Ovary (tissue), 9 donors: ENCODE measurements around the gene MRPL14. TPM values are rescaled to one million over a fixed set of nuclear protein-coding genes. Genes with fewer than 3 reads are reported as not detected.

Source experiments
- DNase-seq, 5 donors: peaks; one replicate each; pipeline ENCODE4 v3.0.0-alpha.2; 2019 to 2020
- H3K27ac ChIP-seq, 2 donors: fragments of 200-600 bp; one replicate each; pipeline versions ENCODE4 v1.5.1 to v1.8.0; 2019 to 2022
- H3K27me3 ChIP-seq: fragments of 200-600 bp; one replicate; pipeline ENCODE4 v1.8.0; 2022
- H3K36me3 ChIP-seq: fragments of 200-600 bp; sonication (generic); one replicate; pipeline ENCODE4 v1.5.1; 2019
- H3K4me1 ChIP-seq: one replicate; pipeline ENCODE4 v1.8.1; 2013; ENCODE audit warnings: mild to moderate bottlenecking, moderate library complexity; ENCODE audit not compliant: insufficient read depth
- H3K4me3 ChIP-seq: fragments of 200-600 bp; sonication (generic); one replicate; pipeline ENCODE4 v1.5.1; 2017
- H3K9me3 ChIP-seq, 2 donors: fragments of 200-600 bp in 1 of 2; sonication (generic) in 1 of 2; one replicate each; pipeline versions ENCODE4 v1.5.1 to v1.8.1; 2013 to 2019; ENCODE audit warnings: mild to moderate bottlenecking in 1 of 2, moderate library complexity in 1 of 2
- EP300 ChIP-seq: sonication (generic); formaldehyde crosslinking; IDR thresholded peaks from one replicate; pipeline ENCODE4 v1.6.1; 2017; ENCODE audit warnings: antibody characterized with exemption
- POLR2A ChIP-seq: fragments of 450-650 bp; IDR thresholded peaks from one replicate; pipeline ENCODE4 v1.6.1; 2017; ENCODE audit warnings: antibody characterized with exemption, mild to moderate bottlenecking, moderate library complexity
- WGBS, 3 donors: extraction: QIAGEN DNeasy Blood & Tissue Kit in 1 of 3; methylation state at CpG; one replicate each; pipeline versions ENCODE4 v1.1.5 to v1.1.7; 2013 to 2017; 5-methylcytosine and 5-hydroxymethylcytosine counted together
- intact Hi-C, 4 donors: fragments of 100-400 bp; cut with DNase I; formaldehyde crosslinking; loops; one replicate each; pipeline versions ENCODE4 v1.11.0 to v1.15.1; 2022 to 2023
- polyA plus RNA-seq, 2 donors: library from polyadenylated mRNA; stranded (reverse); fragments of 200-250 nt in 1 of 2; fragments of 350-450 nt in 1 of 2; fragmentation: Illumina TruSeq in 1 of 2; extraction: RNeasy Lipid Tissue Mini Kit (QIAGEN cat#74804) in 1 of 2; gene quantifications; one replicate each; pipeline ENCODE4 v1.2.3, GENCODE V29; 2013 to 2014
- total RNA-seq, 7 donors: library from RNA; depleted of rRNA in 2 of 7; stranded (reverse); fragments of >200 nt in 2 of 7; fragmentation: NEBNext Ultra II Directional in 3 of 7; extraction: Animal tissue kit (Norgen Biotek cat#: 25700) in 3 of 7; gene quantifications; one replicate each; pipeline versions ENCODE4 v1.1.0 to v1.2.4, GENCODE V29; 2016 to 2023
- TF ChIP-seq, protein P1 (sequence below), 3 donors: fragments of 450-650 bp in 2 of 3; fragments of 200-600 bp in 1 of 3; IDR thresholded peaks; one replicate each; pipeline versions ENCODE4 v1.5.1 to v1.8.0; 2016 to 2022; ENCODE audit warnings: antibody characterized with exemption in 3 of 3, mild to moderate bottlenecking in 1 of 3
- donor health status: DM: no; HTN: no; CAD: no; lungs with moderate emphysema.
- donor health status: DM: no; HTN: no; CAD: no.
- donor health status: Bipolar disorder and iron deficiency.
- donor health status: DM: yes; HTN: yes; CAD: no.
- donor health status: DM: no; HTN: no; CAD: no.
- donor health status: DM: yes; HTN: yes; CAD: no.

MRPL14 gene
- total and polyA plus RNA-seq, 9 donors: 20.8 to 35.9 (median 24.6) TPM

DNA sequence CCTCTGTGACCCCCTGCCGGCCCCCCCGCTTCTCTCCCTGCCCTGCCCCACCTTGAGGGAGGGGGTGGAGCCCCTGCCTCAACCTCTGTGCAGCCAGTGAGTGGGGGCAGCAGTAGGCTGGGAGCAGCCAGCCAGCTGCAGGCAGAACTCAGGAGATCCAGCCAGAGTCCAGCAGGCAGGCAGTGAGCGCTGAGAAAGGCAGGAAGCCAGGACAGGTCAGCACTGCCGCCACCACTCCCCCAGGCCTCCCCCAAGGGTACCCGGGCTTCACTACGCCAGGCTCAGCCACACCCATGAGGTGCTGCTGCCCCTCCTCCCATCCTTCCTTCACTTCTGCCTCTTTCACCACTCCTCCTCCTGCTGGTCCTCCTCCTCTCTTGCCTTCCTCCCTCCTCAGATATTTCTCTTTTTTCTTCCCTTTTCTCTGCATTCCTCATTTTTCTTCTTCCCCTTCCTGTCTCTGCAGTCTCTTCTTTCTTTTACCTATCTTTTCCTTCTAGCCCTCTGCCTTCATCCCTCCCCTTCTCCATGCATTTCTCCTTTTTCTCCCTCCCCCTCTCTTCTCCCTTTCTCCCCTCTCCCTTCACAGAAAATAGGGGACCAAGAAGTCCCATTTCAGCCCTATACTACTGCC lies 11.6 kb upstream of the MRPL14 start:
- no peaks in the 10 kb centered on the region for H3K27me3 ChIP-seq
- whole genome bisulfite sequencing, 3 donors: 61 to 65% (median 64%) methylated on average over 5 to 6 of the region's 6 CpGs

DNA sequence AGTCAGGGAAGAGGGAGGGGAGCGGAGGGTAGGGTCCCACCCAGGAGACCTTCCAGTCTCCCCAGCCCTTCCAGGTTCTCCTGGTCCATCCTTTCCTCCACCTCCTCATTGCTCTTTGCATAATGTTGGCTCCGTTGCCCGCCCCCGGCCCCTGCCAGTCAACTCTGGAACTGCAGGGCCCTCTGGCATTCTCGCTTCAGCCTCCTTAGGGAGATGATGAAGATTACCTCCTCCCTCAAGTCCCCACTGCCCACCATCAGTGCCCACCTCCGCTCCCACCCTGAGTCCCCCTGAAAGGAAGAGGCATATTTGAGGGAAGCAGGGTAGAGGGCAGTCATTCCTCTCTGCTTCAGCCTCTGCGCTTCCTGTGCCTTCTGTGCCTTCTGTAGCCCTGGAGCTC lies 8.6 kb upstream of the MRPL14 start:
- WGBS, 3 donors: 88 to 96% (median 89%) methylated on average over 7 of the region's 7 CpGs
- H3K36me3 ChIP-seq: no peaks in the 10 kb centered on the region
- TF ChIP-seq, protein P1, sequence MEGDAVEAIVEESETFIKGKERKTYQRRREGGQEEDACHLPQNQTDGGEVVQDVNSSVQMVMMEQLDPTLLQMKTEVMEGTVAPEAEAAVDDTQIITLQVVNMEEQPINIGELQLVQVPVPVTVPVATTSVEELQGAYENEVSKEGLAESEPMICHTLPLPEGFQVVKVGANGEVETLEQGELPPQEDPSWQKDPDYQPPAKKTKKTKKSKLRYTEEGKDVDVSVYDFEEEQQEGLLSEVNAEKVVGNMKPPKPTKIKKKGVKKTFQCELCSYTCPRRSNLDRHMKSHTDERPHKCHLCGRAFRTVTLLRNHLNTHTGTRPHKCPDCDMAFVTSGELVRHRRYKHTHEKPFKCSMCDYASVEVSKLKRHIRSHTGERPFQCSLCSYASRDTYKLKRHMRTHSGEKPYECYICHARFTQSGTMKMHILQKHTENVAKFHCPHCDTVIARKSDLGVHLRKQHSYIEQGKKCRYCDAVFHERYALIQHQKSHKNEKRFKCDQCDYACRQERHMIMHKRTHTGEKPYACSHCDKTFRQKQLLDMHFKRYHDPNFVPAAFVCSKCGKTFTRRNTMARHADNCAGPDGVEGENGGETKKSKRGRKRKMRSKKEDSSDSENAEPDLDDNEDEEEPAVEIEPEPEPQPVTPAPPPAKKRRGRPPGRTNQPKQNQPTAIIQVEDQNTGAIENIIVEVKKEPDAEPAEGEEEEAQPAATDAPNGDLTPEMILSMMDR (IDR thresholded peaks at IDR 0.05): no peak
- TF ChIP-seq EP300 (no peak), POLR2A (no peak)

More for the DNA sequence above, 11.6 kb upstream of the MRPL14 start:
- Histone ChIP-seq H3K4me1 (no peaks in the 10 kb centered on the region), H3K27ac (no peak overlapping the region), H3K36me3 (no peaks in the 10 kb centered on the region), H3K4me3 (no peak overlapping the region), H3K9me3 (no peaks in the 10 kb centered on the region)
- no peak for DNase-seq
- TF ChIP-seq, protein P1 (IDR thresholded peaks at IDR 0.05): no peak
- TF ChIP-seq EP300: no peak
- no peak for TF ChIP-seq POLR2A
- intact Hi-C loops: no loop called here

DNA sequence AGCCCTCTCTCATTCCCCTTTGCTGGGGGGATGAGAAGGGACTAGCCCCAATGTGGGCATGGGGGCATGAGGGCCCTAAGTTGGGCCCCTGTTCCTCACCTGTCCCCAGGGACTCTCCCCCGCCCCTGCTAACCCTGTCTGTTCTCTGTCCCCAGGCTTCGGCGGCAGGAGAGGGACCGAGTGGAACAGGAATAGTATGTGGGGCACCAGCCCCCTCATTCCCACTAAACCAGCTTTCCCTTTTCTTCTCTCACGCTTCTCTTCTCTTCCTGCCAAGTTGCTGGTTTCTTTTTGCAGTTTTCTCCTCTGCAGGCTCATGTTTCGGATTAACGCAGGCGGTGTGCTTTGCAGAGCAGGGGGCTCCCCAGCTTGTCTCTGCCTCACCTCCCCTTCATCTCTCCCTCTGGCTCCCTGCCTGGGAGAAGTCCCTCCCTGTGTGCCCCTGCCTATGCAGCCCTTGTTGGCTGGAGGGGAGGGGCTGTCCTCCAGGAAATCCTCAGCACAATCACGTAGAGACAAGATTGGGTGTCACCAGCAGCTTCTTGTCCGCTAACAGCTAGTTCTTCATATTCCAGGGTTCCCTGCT lies 8.0 kb upstream of the MRPL14 start:
- H3K36me3 ChIP-seq: no peaks in the 10 kb centered on the region
- no peak overlapping the region for H3K27ac ChIP-seq
- no peaks in the 10 kb centered on the region for H3K27me3 ChIP-seq
- 81 to 83% (median 82%) methylated on average over 10 of the region's 10 CpGs for WGBS, 3 donors
- H3K4me1 ChIP-seq: no peaks in the 10 kb centered on the region
- no peaks in the 10 kb centered on the region for H3K9me3 ChIP-seq
- DNase-seq: no peak
- TF ChIP-seq, protein P1 (IDR thresholded peaks at IDR 0.05): no peak
- TF ChIP-seq EP300: no peak
- no peak for TF ChIP-seq POLR2A
- intact Hi-C loops: no loop called here
- no peak overlapping the region for H3K4me3 ChIP-seq

More for the DNA sequence above, 8.6 kb upstream of the MRPL14 start:
- intact Hi-C loops: no loop called here
- no peak for DNase-seq
- H3K27me3 ChIP-seq: no peaks in the 10 kb centered on the region
- no peaks in the 10 kb centered on the region for H3K4me1 ChIP-seq
- H3K27ac ChIP-seq: no peak overlapping the region
- H3K9me3 ChIP-seq: no peaks in the 10 kb centered on the region
- no peak overlapping the region for H3K4me3 ChIP-seq

DNA sequence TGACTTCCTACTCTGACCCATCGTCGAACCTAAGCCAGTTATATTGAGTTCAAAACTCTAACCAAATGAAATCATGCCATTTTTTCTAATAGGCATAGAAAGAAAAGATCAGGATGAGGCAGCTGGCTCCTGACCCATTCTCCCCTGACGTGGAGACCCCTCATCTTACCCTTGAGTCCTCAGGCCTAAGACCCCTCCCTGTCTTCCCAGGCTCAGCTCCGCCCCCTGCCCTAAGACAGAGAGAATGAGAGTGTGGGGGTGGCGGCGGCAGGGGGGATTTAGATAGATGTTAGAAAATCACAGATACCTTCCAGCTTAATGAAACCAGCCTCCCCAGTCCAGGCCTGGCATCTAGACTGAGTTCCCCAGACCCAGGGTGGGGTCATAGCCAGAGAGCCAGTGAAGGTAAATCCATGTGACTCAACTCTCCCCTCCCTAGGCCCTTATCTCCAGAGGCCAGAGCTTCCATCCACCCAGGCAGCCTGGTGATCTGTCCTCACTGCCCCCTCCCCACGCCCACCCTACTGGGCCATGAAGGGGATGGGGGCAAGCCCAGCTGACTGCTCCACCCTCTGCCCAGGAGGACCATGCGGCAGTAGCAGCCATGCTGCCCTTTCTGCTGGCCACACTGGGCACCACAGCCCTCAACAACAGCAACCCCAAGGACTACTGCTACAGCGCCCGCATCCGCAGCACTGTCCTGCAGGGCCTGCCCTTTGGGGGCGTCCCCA lies 6.9 kb upstream of the MRPL14 start:
- intact Hi-C loops: no loop called here
- WGBS, 3 donors: 88 to 93% (median 90%) methylated on average over 12 of the region's 12 CpGs
- no peak for DNase-seq
- Histone ChIP-seq H3K27me3 (no peaks in the 10 kb centered on the region), H3K36me3 (no peaks in the 10 kb centered on the region), H3K4me3 (no peak overlapping the region), H3K4me1 (no peaks in the 10 kb centered on the region), H3K27ac (no peak overlapping the region), H3K9me3 (no peaks in the 10 kb centered on the region)
- TF ChIP-seq, protein P1 (IDR thresholded peaks at IDR 0.05): no peak
- TF ChIP-seq POLR2A: no peak
